Fibroblast of mammary gland (primary cell): ENCODE data around the gene TMEM187.

Source experiments
- DNase-seq: peaks from one replicate; pipeline ENCODE4 v3.0.0-alpha.2; 2010; ENCODE audit warnings: low read depth
- H3K4me3 ChIP-seq: 2 replicates; pipeline ENCODE4 v1.5.1; 2011; ENCODE audit warnings: low read depth, mild to moderate bottlenecking, low read length, moderate library complexity; ENCODE audit not compliant: control insufficient read depth
- CTCF ChIP-seq: conservative IDR thresholded peaks from 2 replicates; pipeline ENCODE4 v1.5.1; 2011; ENCODE audit warnings: low read depth, low read length, inconsistent platforms; ENCODE audit not compliant: control insufficient read depth, insufficient read depth

The TMEM187 gene

GRCh38 chrX:153981771-153982533 is 9.4 kb downstream of the TMEM187 start:
- DNase-seq = peak; percentile 40
- no peak overlapping the region for H3K4me3 ChIP-seq
- TF ChIP-seq CTCF = no peak

- no peak overlapping the region for H3K4me3 ChIP-seq
- DNase-seq = no peak
- no peak for TF ChIP-seq CTCF
Observed at GRCh38 chrX:153983321-153983801, 10.8 kb downstream of the TMEM187 start.

- TF ChIP-seq CTCF = no peak
- DNase-seq = no peak
- no peak overlapping the region for H3K4me3 ChIP-seq
Observed at GRCh38 chrX:153984351-153985178, 12.0 kb downstream of the TMEM187 start.

- no peak for DNase-seq
- H3K4me3 ChIP-seq = no peak overlapping the region
- TF ChIP-seq CTCF = no peak
Observed at GRCh38 chrX:153988493-153988892, 15.9 kb downstream of the TMEM187 start.

- TF ChIP-seq CTCF = no peak
- H3K4me3 ChIP-seq = no peak overlapping the region
- no peak for DNase-seq
Observed at GRCh38 chrX:153989973-153990655, 17.6 kb downstream of the TMEM187 start.

- no peak for DNase-seq
- H3K4me3 ChIP-seq = no peak overlapping the region
- TF ChIP-seq CTCF = no peak
Observed at GRCh38 chrX:153991013-153991580, 18.5 kb downstream of the TMEM187 start.
